ENCODE data around the gene ALG2. TPM values are rescaled to one million over a fixed set of nuclear protein-coding genes. Genes with fewer than 3 reads are reported as not detected.
A peak's percentile ranks its signal among the peaks of the same experiment; 100 is the strongest.

Gene ALG2
- total and polyA plus RNA-seq, 2 of the 13 experiments (the other 11 are each of a cell fraction or from before 2014, with no cell fraction given) = 46.2 to 49.0 TPM

DNA sequence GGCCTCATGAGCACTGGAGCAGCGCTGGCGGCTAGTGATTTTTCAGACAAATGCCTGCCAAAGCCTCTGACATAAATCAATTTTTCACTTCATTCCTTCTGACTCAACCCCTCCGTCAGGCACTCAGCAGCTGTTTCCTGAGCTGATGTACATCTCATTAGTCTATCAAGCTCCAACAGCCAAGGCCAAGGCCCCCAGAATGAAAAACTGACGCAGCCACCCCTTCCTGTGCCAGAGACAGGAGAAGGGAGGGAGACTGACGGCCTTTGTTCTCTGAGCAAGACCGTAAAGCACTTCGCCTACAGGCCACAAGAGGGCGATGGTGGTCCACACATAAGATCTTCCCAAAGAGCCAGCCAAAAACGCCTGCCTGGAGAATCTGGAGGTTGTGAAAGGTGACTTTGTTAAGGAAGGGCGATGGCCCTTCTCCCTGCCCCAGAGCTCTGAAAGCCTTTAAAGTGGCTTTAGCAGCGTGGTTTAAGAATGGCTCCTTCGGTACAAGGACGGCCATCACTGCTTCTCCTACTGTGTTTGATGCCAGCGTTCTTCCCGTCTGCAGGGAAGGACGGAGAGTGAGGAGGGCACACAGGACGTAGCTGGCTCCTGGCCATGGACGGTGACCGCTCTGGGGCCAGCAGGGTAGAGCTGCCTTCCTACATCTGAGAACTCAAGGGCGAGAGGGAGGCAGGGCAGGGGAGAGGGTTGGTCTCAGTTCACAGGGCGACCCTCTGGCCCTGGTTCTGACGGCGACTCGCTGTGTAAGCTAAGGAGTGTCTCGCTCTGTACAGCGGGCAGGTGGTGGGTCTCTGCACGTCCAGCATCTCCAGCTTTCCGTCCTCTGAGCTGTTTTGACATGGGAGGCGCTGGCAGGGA is 37.0 kb downstream of the ALG2 start (continued):
- TF ChIP-seq SKIL (CRISPR knock-in tag; IDR thresholded peaks at IDR 0.05; ENCODE audit: borderline replicate concordance) = no peak
- no peak for TF ChIP-seq ZNF251 (CRISPR knock-in tag; IDR thresholded peaks at IDR 0.05)
- TF ChIP-seq GMEB1 (CRISPR knock-in tag; IDR thresholded peaks at IDR 0.05; ENCODE audit: borderline replicate concordance) = peak; percentile 13; the same call in 1 of the 2 replicates
- TF ChIP-seq CBX2 (IDR thresholded peaks at IDR 0.05; ENCODE audit: low read depth, low read length) = no peak
- no peak for TF ChIP-seq CBX2 (CRISPR knock-in tag; IDR thresholded peaks at IDR 0.05; ENCODE audit: low read depth)
- 0 out of 2 replicates have a peak, but pooled peaks have one; percentile 23 for TF ChIP-seq NRL (CRISPR knock-in tag; IDR thresholded peaks at IDR 0.05; ENCODE audit: borderline replicate concordance)
- TF ChIP-seq ZNF512B (CRISPR knock-in tag; IDR thresholded peaks at IDR 0.05; ENCODE audit: borderline replicate concordance) = 0 out of 2 replicates have a peak, but pooled peaks have one; percentile 30
- TF ChIP-seq CREB3 (CRISPR knock-in tag; IDR thresholded peaks at IDR 0.05) = no peak
- TF ChIP-seq ZNF775 (CRISPR knock-in tag; IDR thresholded peaks at IDR 0.05; ENCODE audit: borderline replicate concordance) = no peak
- TF ChIP-seq ZNF10 (CRISPR knock-in tag; IDR thresholded peaks at IDR 0.05; ENCODE audit: borderline replicate concordance, low read depth) = no peak
- TF ChIP-seq, protein P1, sequence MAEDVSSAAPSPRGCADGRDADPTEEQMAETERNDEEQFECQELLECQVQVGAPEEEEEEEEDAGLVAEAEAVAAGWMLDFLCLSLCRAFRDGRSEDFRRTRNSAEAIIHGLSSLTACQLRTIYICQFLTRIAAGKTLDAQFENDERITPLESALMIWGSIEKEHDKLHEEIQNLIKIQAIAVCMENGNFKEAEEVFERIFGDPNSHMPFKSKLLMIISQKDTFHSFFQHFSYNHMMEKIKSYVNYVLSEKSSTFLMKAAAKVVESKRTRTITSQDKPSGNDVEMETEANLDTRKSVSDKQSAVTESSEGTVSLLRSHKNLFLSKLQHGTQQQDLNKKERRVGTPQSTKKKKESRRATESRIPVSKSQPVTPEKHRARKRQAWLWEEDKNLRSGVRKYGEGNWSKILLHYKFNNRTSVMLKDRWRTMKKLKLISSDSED (CRISPR knock-in tag; IDR thresholded peaks at IDR 0.05) = 0 out of 2 replicates have a peak, but pooled peaks have one; percentile 35
- peak; percentile 45; the same call in 1 of the 2 replicates for TF ChIP-seq KDM2A (CRISPR knock-in tag; IDR thresholded peaks at IDR 0.05; ENCODE audit: borderline replicate concordance, low read depth)
- TF ChIP-seq SMC3 (IDR thresholded peaks at IDR 0.05; ENCODE audit: low read length) = peak; percentile 89
- no peak for TF ChIP-seq SYNCRIP (IDR thresholded peaks at IDR 0.05; ENCODE audit: insufficient read depth, low read depth, low read length)
- no peak for TF ChIP-seq ZNF674 (CRISPR knock-in tag; IDR thresholded peaks at IDR 0.05; ENCODE audit: low read depth)
- TF ChIP-seq PATZ1 (CRISPR knock-in tag; IDR thresholded peaks at IDR 0.05) = no peak

Measured in HepG2 (cell line).